Left colon (tissue), 2 donors: Measurements from ENCODE around the gene DPF3. TPM values are rescaled to one million over a fixed set of nuclear protein-coding genes. Genes with fewer than 3 reads are reported as not detected.
"Not testable (repeated sequence)": the region's sequence is repeated elsewhere in the genome, so short reads cannot be mapped to it uniquely, and the experiment has no call there.

Experiments used
- ATAC-seq: fragments of 200-7000 bp; cut with Tn5 transposase; one replicate; pipeline ENCODE4 v1.9.1; 2020; ENCODE audit warnings: mild to moderate bottlenecking, moderate library complexity
- DNase-seq, 2 donors: peaks; one replicate each; pipeline ENCODE4 v3.0.0-alpha.2; 2020
- intact Hi-C, 2 donors: fragments of 100-400 bp; cut with DNase I in 1 of 2; cut with micrococcal nuclease in 1 of 2; formaldehyde crosslinking; loops; one replicate each; pipeline versions ENCODE4 v1.11.2 to v1.14.0; 2022; cut with DNase I, micrococcal nuclease
- total RNA-seq, 2 donors: library from RNA; stranded (reverse); fragmentation: NEBNext Ultra II Directional; extraction: Animal tissue kit (Norgen Biotek cat#: 25700); gene quantifications; one replicate each; pipeline ENCODE4 v1.2.1, GENCODE V29; 2021
- donor health status: DM: no; HTN: no; CAD: no.
- donor health status: DM: yes; HTN: yes; CAD: no.

DPF3 gene
- total RNA-seq, 2 donors from 2014 or later: 9.7 to 11.2 TPM

- DNase-seq: no peak
- intact Hi-C loops: no loop called here
- no peak for ATAC-seq
Observed at GRCh38 chr14:72883961-72884360, 9.9 kb downstream of the DPF3 start.

GRCh38 chr14:72883109-72883508 is 10.8 kb downstream of the DPF3 start:
- DNase-seq (no peak), ATAC-seq (no peak)
- intact Hi-C loops: no loop called here

GRCh38 chr14:72882463-72882862 is 11.4 kb downstream of the DPF3 start:
- intact Hi-C loops: no loop called here
- DNase-seq: no peak
- no peak for ATAC-seq

GRCh38 chr14:72882047-72882446 is 11.9 kb downstream of the DPF3 start:
- no peak for DNase-seq
- intact Hi-C loops: no loop called here
- no peak for ATAC-seq

GRCh38 chr14:72881543-72881942 is 12.4 kb downstream of the DPF3 start:
- DNase-seq (no peak), ATAC-seq (no peak)
- intact Hi-C loops: no loop called here

GRCh38 chr14:72880820-72881219 is 13.1 kb downstream of the DPF3 start:
- DNase-seq (no peak), ATAC-seq (no peak)
- intact Hi-C loops: no loop called here

GRCh38 chr14:72880164-72880563 is 13.7 kb downstream of the DPF3 start:
- intact Hi-C loops: no loop called here
- no peak for DNase-seq
- ATAC-seq: no peak

- intact Hi-C loops: no loop called here
- ATAC-seq (no peak), DNase-seq (no peak)
Observed at GRCh38 chr14:72879431-72879830, 14.5 kb downstream of the DPF3 start.

GRCh38 chr14:72878746-72879145 is 15.2 kb downstream of the DPF3 start:
- DNase-seq: no peak
- ATAC-seq: no peak

GRCh38 chr14:72876710-72877063 is 17.2 kb downstream of the DPF3 start:
- no peak for ATAC-seq
- DNase-seq: no peak
- intact Hi-C loops: no loop called here

More at GRCh38 chr14:72878746-72879145, 15.2 kb downstream of the DPF3 start:
- intact Hi-C loops: no loop called here

GRCh38 chr14:72876005-72876709 is 17.7 kb downstream of the DPF3 start:
- intact Hi-C loops: no loop called here
- ATAC-seq (no peak), DNase-seq (no peak)

GRCh38 chr14:72870878-72871277 is 23.0 kb downstream of the DPF3 start:
- ATAC-seq, DNase-seq, intact Hi-C loops: not testable (repeated sequence)

- ATAC-seq (no peak), DNase-seq (no peak)
- intact Hi-C loops: no loop called here
Observed at GRCh38 chr14:72869407-72870329, 24.2 kb downstream of the DPF3 start.

GRCh38 chr14:72868500-72868899 is 25.4 kb downstream of the DPF3 start:
- intact Hi-C loops: no loop called here
- peak; percentile 92 for ATAC-seq
- DNase-seq: no peak

- DNase-seq: no peak
- intact Hi-C loops: no loop called here
Observed at GRCh38 chr14:72864712-72865365, 29.1 kb downstream of the DPF3 start.

GRCh38 chr14:72863216-72864006 is 30.5 kb downstream of the DPF3 start:
- DNase-seq (no peak), ATAC-seq (no peak)
- intact Hi-C loops: no loop called here

More at GRCh38 chr14:72864712-72865365, 29.1 kb downstream of the DPF3 start:
- ATAC-seq: no peak

- no peak for ATAC-seq
- no peak for DNase-seq
- intact Hi-C loops: no loop called here
Observed at GRCh38 chr14:72856530-72857266, 37.2 kb downstream of the DPF3 start.

- intact Hi-C loops: no loop called here
- DNase-seq (peak; percentile 29 to 56), ATAC-seq (peak; percentile 87)
Observed at GRCh38 chr14:72855913-72856312, 38.0 kb downstream of the DPF3 start.
